ENCODE results near the gene CFAP20. TPM values are rescaled to one million over a fixed set of nuclear protein-coding genes. Genes with fewer than 3 reads are reported as not detected.

The CFAP20 gene
- total and polyA plus RNA-seq, 2 experiments from 2014 or later = 71.6 to 74.6 TPM

GRCh38 chr16:58087209-58087913, 41.8 kb downstream of the CFAP20 start:
- Histone ChIP-seq H3K9me3 (ENCODE audit: low read depth) (no peaks in the 10 kb centered on the region), H3K27me3 (no peaks in the 10 kb centered on the region), H3K9me2 (replicated peaks; ENCODE audit: insufficient read depth) (no peaks in the 10 kb centered on the region), H3K36me3 (replicated peaks; ENCODE audit: insufficient read depth, low read depth) (no peaks in the 10 kb centered on the region), H3K4me3 (no peak overlapping the region), H3K4me2 (no peak overlapping the region), H2AFZ (no peak overlapping the region), H3K79me2 (no peaks in the 10 kb centered on the region), H4K20me1 (ENCODE audit: insufficient read depth, poor library complexity, severe bottlenecking) (no peaks in the 10 kb centered on the region), H3K27ac (no peak overlapping the region), H3K4me1 (ENCODE audit: insufficient read depth) (no peaks in the 10 kb centered on the region)
- no peak for DNase-seq (ENCODE audit: low spot score)
- 96% methylated on average over 23 of the region's 23 CpGs for WGBS (ENCODE audit: low lambda C conversion rate, missing lambda C conversion rate)
- TF ChIP-seq, protein P1, sequence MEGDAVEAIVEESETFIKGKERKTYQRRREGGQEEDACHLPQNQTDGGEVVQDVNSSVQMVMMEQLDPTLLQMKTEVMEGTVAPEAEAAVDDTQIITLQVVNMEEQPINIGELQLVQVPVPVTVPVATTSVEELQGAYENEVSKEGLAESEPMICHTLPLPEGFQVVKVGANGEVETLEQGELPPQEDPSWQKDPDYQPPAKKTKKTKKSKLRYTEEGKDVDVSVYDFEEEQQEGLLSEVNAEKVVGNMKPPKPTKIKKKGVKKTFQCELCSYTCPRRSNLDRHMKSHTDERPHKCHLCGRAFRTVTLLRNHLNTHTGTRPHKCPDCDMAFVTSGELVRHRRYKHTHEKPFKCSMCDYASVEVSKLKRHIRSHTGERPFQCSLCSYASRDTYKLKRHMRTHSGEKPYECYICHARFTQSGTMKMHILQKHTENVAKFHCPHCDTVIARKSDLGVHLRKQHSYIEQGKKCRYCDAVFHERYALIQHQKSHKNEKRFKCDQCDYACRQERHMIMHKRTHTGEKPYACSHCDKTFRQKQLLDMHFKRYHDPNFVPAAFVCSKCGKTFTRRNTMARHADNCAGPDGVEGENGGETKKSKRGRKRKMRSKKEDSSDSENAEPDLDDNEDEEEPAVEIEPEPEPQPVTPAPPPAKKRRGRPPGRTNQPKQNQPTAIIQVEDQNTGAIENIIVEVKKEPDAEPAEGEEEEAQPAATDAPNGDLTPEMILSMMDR (IDR thresholded peaks at IDR 0.05; ENCODE audit: poor library complexity) = no peak
- TF ChIP-seq EZH2phosphoT487 (IDR thresholded peaks at IDR 0.05; ENCODE audit: low read depth, severe bottlenecking, unreplicated experiment) (no peak), EZH2 (IDR thresholded peaks at IDR 0.05; ENCODE audit: borderline replicate concordance) (no peak)

DNA sequence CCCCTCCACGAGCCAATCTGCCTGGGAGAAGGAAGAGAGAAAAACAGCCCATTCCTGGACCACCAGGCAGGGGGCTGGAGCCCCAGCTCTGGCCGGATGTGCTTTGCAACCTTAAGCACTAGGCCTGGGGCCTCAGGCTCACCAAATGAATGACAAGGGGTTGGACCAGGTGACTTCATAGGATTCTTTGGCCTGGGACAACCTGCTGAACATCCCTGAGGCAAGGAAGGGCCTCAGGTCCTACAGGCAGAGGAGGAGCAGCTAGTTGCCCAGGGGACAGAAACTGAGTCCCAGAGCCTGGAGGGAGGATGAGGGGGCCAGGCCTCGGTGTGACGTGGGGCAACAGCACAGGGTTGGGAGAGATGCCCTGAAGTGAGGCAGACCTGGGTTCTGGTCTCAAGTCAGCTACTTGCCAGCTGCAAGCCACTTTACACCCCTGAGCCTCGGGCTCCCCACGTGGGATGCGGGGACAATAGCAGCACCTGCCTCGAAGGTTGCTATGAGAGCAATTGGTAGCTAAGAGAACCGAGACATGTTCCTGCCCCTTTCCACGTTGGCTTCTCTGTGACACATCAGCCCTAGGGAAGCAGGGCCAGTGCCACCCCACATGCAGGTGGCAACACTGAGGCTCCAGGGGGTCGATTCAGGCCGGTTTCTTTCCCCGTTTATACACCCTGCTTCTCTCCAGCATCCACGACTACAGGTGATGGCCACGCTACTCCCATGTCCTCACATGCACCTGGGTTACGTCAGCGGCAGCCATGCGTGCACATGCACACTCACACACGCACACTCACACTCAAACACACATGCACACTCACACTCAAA, 42.6 kb downstream of the CFAP20 start:
- no peaks in the 10 kb centered on the region for H4K20me1 ChIP-seq (ENCODE audit: insufficient read depth, poor library complexity, severe bottlenecking)
- no peak overlapping the region for H3K27ac ChIP-seq
- no peaks in the 10 kb centered on the region for H3K79me2 ChIP-seq
- DNase-seq (ENCODE audit: low spot score) = no peak
- no peak overlapping the region for H3K4me2 ChIP-seq
- no peak overlapping the region for H3K4me3 ChIP-seq
- H3K4me1 ChIP-seq (ENCODE audit: insufficient read depth) = no peaks in the 10 kb centered on the region
- no peaks in the 10 kb centered on the region for H3K9me2 ChIP-seq (replicated peaks; ENCODE audit: insufficient read depth)
- 88% methylated on average over 18 of the region's 19 CpGs for WGBS (ENCODE audit: low lambda C conversion rate, missing lambda C conversion rate)
- TF ChIP-seq EZH2 (IDR thresholded peaks at IDR 0.05; ENCODE audit: borderline replicate concordance) (no peak), EZH2phosphoT487 (IDR thresholded peaks at IDR 0.05; ENCODE audit: low read depth, severe bottlenecking, unreplicated experiment) (no peak)
- TF ChIP-seq, protein P1 (IDR thresholded peaks at IDR 0.05; ENCODE audit: poor library complexity) = no peak
- no peaks in the 10 kb centered on the region for H3K36me3 ChIP-seq (replicated peaks; ENCODE audit: insufficient read depth, low read depth)
- H2AFZ ChIP-seq = no peak overlapping the region
- H3K9me3 ChIP-seq (ENCODE audit: low read depth) = no peaks in the 10 kb centered on the region
- H3K27me3 ChIP-seq = no peaks in the 10 kb centered on the region

- H4K20me1 ChIP-seq (ENCODE audit: insufficient read depth, poor library complexity, severe bottlenecking) = no peaks in the 10 kb centered on the region
- 85% methylated on average over 20 of the region's 21 CpGs for WGBS (ENCODE audit: low lambda C conversion rate, missing lambda C conversion rate)
- DNase-seq (ENCODE audit: low spot score) = no peak
- H3K4me3 ChIP-seq = no peak overlapping the region
- no peaks in the 10 kb centered on the region for H3K4me1 ChIP-seq (ENCODE audit: insufficient read depth)
- TF ChIP-seq, protein P1 (IDR thresholded peaks at IDR 0.05; ENCODE audit: poor library complexity) = no peak
- TF ChIP-seq EZH2 (IDR thresholded peaks at IDR 0.05; ENCODE audit: borderline replicate concordance) (no peak), EZH2phosphoT487 (IDR thresholded peaks at IDR 0.05; ENCODE audit: low read depth, severe bottlenecking, unreplicated experiment) (no peak)
- H3K9me2 ChIP-seq (replicated peaks; ENCODE audit: insufficient read depth) = no peaks in the 10 kb centered on the region
- no peak overlapping the region for H3K4me2 ChIP-seq
- no peaks in the 10 kb centered on the region for H3K36me3 ChIP-seq (replicated peaks; ENCODE audit: insufficient read depth, low read depth)
- H3K79me2 ChIP-seq = no peaks in the 10 kb centered on the region
- no peak overlapping the region for H2AFZ ChIP-seq
- no peak overlapping the region for H3K27ac ChIP-seq
- no peaks in the 10 kb centered on the region for H3K27me3 ChIP-seq
- no peaks in the 10 kb centered on the region for H3K9me3 ChIP-seq (ENCODE audit: low read depth)
Measured at GRCh38 chr16:58085584-58086251, 43.5 kb downstream of the CFAP20 start.
